ENCODE data around the gene IL20RB.
"Not testable (repeated sequence)": the region's sequence is repeated elsewhere in the genome, so short reads cannot be mapped to it uniquely, and the experiment has no call there.

IL20RB gene

DNA sequence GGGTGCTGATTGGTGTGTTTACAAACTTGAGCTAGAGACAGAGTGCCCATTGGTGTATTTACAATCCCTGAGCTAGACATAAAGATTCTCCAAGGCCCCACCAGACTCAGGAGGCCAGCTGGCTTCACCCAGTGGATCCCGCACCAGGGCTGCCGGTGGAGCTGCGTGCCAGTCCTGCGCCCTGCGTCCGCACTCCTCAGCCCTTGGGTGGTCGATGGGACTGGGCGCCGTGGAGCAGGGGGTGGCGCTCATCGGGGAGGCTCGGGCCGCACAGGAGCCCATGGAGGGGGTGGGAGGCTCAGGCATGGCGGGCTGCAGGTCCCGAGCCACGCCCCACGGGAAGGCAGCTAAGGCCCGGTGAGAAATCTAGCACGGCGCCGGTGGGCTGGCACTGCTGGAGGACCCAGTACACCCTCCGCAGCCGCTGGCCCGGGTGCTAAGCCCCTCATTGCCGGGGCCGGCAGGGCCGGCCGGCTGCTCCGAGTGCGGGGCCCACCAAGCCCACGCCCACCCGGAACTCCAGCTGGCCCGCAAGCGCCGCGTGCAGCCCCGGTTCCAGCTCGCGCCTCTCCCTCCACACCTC is 29.7 kb downstream of the IL20RB start:
- DNase-seq (ENCODE audit: low spot score): not testable (repeated sequence)

DNA sequence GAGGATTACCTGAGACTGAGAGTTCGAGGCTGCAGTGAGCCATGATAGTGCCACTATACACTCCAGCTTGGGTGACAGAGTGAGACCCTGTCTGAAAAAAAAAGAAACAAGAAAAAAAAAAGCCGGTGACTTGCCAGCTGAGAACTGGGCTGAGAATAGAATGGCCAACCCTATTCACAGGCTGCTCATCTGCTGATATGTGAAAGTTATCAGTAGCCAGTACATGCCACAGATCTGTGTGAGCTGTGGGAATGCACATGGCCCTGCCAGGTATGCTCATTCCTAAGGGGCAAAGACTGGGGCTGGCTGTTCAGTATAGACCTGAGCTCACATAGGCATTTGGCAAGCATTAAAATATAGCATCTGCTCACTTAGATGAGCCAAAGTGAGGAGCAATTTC is 30.9 kb downstream of the IL20RB start:
- DNase-seq (ENCODE audit: low spot score): no peak

DNA sequence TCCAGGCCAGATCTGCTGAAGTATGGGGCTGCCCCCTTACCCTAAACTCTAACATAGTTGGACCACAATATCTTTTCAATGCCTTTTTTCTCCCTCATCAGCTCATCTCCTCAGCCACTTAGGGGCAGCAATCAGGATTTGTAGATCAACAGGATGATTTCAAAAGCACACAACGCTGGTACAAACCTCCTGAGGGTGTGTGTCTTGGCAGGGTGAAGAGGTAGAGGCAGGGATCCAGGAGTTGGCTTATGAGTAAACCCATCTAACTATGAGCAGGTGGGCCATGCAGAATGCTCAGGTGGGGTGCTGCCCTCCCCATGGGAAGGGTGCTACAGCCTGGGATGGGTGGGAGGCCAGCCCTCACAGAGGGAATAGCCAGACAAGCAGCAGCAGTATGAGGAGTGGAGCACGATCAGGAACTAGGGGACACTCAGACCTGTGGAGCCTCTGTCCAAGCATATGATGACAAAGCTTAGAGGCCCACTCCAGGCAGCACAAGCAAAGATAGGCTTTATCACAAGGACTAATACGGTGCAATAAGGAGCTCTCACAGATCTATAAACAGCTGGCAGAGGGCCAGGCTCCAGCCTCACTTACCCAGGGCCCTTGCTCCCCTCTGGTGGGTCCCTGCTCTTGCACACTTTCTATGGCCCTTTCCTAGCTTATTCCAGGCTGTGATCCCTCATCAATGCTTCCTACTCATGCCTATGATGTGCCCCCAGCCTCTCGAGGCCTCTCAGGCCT is 32.2 kb downstream of the IL20RB start:
- DNase-seq (ENCODE audit: low spot score): no peak

GRCh38 chr3:136990826-136991225 is 33.0 kb downstream of the IL20RB start:
- no peak for DNase-seq (ENCODE audit: low spot score)

DNA sequence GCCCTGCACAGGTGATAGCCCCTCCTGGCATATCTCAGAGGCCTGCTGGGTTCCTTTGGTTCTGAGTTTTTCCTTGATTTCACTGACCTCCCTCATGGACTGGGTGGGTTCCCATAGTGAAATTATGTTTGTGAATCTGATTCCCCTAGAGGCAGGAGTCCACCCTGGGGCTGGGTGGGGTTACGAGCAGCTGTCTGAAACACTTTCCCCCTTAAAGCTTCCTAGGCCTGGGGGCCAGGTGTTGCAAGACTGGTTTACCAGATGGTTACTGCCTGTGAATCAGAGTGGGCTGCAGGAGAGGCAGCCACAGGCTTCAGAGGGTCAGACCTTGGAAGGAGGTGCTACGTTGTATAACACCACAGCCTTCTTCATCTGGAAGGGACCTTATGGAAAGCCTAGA is 34.3 kb downstream of the IL20RB start:
- DNase-seq (ENCODE audit: low spot score): no peak

DNA sequence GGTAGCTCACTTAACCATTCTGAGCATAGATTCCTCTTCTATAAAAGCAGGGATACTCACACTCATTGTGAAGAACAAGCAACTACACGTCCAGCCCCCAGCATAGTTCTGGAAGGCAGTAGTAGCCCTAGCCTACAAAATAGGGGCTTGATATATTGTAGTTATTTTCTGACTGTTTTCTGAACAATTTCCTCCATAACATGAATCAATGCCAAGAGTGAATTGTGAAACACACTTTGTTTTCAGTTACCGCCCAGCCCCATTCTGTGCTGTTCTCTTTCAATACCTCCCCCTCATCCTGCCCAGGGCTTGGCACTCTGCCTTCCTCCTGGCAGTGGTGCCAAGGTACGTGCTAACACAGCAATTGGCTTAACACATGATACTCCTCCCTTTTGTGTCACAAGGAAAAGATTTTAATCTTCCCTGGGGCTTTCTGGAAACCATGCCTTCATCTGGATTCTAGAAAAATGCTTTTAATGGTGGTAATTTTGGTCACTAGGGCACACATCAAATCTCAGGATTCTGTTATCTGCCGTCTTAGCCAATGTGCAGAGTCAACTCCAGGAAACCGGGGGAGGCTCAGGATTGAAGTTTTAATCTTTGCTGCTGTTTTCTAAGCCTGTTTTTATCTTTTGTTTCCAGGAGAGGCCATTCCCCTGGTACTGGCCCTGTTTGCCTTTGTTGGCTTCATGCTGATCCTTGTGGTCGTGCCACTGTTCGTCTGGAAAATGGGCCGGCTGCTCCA is 37.2 kb downstream of the IL20RB start:
- DNase-seq (ENCODE audit: low spot score): no peak

GRCh38 chr3:136995652-136996051 is 37.9 kb downstream of the IL20RB start:
- DNase-seq (ENCODE audit: low spot score): no peak

DNA sequence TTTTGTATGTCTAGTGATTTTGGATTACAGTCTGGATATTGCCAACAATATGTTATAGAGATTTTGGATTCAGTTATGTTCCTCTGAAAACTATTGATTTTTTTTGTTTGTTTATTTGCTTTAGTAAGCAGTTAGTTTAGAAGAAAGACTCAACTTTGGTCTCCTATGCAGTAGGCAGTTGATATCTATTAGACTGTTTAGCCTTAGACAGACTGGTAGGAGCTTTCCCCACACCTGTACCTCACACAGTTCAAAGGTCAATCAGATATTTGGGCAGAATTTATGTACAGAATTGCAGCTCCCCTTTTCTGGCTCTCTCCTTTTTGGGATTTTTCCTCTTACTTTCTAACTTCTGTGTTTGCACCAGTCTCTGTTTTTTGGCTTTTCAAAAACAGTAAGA is 42.3 kb downstream of the IL20RB start:
- no peak for DNase-seq (ENCODE audit: low spot score)

GRCh38 chr3:137007376-137007775 is 49.6 kb downstream of the IL20RB start:
- not testable (repeated sequence) for DNase-seq (ENCODE audit: low spot score)

GRCh38 chr3:137008131-137008530 is 50.3 kb downstream of the IL20RB start:
- DNase-seq (ENCODE audit: low spot score): no peak

DNA sequence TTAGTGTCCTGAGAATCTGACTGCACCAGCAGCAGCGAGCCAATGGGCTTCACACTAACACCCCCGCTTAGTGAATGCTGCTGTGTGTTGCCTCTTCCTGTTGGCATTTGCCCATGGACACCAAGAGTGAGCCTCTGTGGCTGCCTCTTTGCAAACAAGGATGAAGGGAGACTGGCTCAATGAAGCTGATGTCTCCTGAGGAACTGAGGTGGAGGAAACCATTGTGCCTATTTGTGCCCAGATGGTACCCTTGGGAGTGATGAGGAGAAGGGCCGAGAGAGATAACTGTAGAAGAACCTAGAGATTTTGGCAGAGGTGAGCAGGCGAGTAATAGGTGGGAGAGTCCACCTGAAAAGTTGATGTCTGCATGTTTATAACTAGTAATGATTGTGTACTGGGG is 51.2 kb downstream of the IL20RB start:
- DNase-seq (ENCODE audit: low spot score): no peak

DNA sequence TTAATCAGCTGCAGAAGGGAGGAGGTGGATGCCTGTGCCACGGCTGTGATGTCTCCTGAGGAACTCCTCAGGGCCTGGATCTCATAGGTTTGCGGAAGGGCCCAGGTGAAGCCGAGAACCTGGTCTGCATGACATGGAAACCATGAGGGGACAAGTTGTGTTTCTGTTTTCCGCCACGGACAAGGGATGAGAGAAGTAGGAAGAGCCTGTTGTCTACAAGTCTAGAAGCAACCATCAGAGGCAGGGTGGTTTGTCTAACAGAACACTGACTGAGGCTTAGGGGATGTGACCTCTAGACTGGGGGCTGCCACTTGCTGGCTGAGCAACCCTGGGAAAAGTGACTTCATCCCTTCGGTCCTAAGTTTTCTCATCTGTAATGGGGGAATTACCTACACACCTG is 52.4 kb downstream of the IL20RB start:
- no peak for DNase-seq (ENCODE audit: low spot score)

- DNase-seq (ENCODE audit: low spot score): no peak
Measured at GRCh38 chr3:137011153-137011552, 53.4 kb downstream of the IL20RB start.

DNA sequence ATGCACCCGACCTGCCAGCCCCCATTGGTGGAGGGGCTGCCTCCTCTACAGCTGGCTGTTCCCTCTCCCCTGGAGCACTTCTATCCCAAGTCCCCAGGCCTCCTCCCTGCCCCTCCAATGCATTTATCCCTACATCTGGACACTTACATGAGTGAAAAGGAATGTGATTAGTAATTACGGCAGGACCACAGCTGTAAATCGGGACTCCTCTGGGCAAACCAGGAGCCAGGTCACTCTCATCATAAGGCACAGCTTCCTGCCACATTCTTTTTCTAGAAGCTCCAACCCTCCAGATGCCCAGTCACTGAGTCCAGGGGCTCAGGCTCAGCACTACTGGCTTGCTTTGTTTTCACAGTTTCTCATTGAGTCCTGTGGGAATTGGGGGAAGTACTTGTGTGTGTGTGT is 54.3 kb downstream of the IL20RB start:
- DNase-seq (ENCODE audit: low spot score): no peak

GRCh38 chr3:137013951-137014688 is 56.3 kb downstream of the IL20RB start:
- peak; percentile 84 for DNase-seq (ENCODE audit: low spot score)

DNA sequence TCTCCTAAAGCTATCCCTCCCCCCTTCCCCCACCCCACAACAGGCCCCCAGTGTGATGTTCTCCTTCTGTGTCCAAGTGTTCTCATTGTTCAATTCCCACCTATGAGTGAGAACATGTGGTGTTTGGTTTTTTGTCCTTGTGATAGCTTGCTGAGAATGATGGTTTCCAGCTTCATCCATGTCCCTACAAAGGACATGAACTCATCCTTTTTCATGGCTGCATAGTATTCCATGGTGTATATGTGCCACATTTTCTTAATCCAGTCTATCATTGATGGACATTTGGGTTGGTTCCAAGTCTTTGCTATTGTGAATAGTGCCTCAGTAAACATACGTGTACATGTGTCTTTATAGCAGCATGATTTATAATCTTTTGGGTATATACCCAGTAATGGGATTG is 59.5 kb downstream of the IL20RB start:
- DNase-seq (ENCODE audit: low spot score): not testable (repeated sequence)

DNA sequence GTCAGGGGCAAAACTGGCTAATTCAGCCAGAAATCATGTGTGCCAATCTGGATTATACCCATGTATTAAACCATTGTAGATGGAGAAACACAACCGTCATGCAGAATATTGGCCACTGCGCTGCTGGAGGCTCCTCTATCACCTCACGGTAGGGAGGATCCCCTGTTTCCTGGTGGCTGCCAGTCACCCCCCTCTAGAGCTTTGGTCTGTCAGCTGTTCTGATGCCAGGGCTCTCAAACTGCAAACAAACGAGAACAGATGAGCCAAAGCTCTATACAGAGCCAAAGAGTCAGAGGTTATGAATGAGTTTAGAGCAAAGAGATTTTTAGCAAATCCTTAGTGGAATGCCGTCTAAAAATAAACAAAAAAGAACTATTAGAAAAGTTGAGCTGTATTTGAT is 62.5 kb downstream of the IL20RB start:
- no peak for DNase-seq (ENCODE audit: low spot score)

GRCh38 chr3:137020888-137021287 is 63.1 kb downstream of the IL20RB start:
- DNase-seq (ENCODE audit: low spot score): no peak

DNA sequence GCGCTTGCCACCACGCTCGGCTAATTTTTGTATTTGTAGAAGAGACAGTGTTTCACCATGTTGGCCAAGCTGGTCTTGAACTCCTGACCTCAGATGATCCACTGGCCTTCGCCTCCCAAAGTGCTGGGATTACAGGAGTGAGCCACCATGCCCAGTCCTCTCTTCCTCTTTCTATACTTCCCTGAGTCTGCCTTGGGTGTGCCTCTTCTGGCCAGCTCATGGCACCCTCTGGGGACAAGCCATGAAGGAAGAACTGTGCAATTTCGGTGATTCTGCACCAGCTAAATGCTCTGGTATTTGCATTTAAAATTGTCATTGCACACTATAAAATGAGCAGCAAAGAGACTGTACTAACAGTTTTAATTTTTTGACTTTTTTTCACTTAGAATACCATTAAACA is 66.6 kb downstream of the IL20RB start:
- DNase-seq (ENCODE audit: low spot score): no peak

- DNase-seq (ENCODE audit: low spot score): no peak
Measured at GRCh38 chr3:137026701-137027100, 68.9 kb downstream of the IL20RB start.

- DNase-seq (ENCODE audit: low spot score): peak; percentile 87
Measured at GRCh38 chr3:137032465-137033120, 74.8 kb downstream of the IL20RB start.

DNA sequence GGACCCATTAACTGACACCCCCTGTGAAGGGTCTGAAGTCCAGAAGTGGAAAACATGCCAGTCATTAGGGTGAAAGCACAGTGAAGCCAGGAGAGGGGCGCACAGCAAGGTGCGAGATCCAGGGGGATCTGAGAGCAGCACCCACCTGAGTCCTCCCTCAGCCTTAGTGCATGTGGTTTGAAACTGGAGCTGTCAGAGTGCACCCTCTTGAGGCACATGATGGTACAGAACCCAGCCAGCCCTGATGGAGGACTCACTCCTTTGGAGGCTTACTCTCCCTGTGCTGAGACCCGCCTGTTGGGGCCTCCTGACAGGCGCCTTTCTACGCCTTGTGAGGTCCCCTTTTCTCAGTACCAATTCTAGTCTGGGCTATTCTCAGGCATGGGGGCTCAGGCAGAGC is 77.8 kb downstream of the IL20RB start:
- DNase-seq (ENCODE audit: low spot score): no peak
